ENCODE measurements around the gene SLC35F1. TPM values are rescaled to one million over a fixed set of nuclear protein-coding genes. Genes with fewer than 3 reads are reported as not detected.

Gene SLC35F1
- total RNA-seq, 1 donor from 2014 or later: 22.4 TPM

DNA sequence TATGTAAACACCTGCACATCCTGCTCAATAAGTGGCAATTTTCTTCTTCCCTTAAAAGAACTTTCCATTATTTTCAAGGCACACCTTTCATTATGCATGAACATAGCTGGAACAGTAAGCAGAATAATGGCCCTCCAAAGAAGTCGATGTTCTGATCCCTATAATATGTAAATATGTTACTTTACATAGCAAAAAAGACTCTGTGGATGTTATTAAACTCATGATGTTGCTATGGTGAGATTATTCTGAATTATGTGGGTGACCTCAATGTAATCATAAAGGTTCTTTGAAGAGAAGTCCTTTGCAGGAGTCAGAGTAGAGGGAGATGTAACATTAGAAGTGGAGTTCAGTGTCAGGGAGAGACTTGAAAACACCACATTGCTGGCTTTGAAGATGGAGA lies 341.1 kb downstream of the SLC35F1 start:
- no peak overlapping the region for H3K27ac Mint-ChIP-seq (ENCODE audit: unreplicated experiment)
- no peak overlapping the region for H3K4me3 Mint-ChIP-seq (ENCODE audit: unreplicated experiment)
- DNase-seq: no peak
- H3K27me3 Mint-ChIP-seq (ENCODE audit: unreplicated experiment): peaks cover 3% of the 10 kb centered on the region
- peaks cover 21% of the 10 kb centered on the region for H3K4me1 Mint-ChIP-seq (ENCODE audit: low read depth, unreplicated experiment)
- peaks cover 2% of the 10 kb centered on the region for H3K9me3 Mint-ChIP-seq (ENCODE audit: unreplicated experiment)
- TF ChIP-seq, protein P1, sequence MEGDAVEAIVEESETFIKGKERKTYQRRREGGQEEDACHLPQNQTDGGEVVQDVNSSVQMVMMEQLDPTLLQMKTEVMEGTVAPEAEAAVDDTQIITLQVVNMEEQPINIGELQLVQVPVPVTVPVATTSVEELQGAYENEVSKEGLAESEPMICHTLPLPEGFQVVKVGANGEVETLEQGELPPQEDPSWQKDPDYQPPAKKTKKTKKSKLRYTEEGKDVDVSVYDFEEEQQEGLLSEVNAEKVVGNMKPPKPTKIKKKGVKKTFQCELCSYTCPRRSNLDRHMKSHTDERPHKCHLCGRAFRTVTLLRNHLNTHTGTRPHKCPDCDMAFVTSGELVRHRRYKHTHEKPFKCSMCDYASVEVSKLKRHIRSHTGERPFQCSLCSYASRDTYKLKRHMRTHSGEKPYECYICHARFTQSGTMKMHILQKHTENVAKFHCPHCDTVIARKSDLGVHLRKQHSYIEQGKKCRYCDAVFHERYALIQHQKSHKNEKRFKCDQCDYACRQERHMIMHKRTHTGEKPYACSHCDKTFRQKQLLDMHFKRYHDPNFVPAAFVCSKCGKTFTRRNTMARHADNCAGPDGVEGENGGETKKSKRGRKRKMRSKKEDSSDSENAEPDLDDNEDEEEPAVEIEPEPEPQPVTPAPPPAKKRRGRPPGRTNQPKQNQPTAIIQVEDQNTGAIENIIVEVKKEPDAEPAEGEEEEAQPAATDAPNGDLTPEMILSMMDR (IDR thresholded peaks at IDR 0.05; ENCODE audit: partially characterized antibody, unreplicated experiment): no peak
- peaks cover 6% of the 10 kb centered on the region for H3K36me3 Mint-ChIP-seq (ENCODE audit: unreplicated experiment)

DNA sequence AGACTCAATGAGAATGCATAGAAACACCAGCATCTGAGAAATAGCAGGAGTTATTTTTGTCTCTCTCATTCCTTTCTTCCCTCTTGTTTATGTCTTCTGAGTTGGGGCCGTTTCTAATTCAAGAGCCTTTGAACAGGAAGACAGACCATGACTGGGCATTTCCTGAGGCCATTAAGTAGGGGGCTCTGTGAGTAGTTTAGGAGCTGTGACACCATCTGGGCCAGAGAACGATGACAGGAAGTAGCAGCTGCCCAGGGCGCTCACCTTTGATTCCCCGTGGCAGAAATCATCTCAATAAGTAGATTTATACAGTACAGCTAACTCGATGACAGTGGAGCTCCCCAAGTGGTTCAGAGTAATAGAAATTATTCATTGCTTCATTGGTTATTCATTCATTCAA lies 342.6 kb downstream of the SLC35F1 start:
- Mint-ChIP-seq H3K4me1 (ENCODE audit: low read depth, unreplicated experiment) (peaks cover 21% of the 10 kb centered on the region), H3K36me3 (ENCODE audit: unreplicated experiment) (peaks cover 6% of the 10 kb centered on the region), H3K4me3 (ENCODE audit: unreplicated experiment) (no peak overlapping the region), H3K27ac (ENCODE audit: unreplicated experiment) (no peak overlapping the region), H3K27me3 (ENCODE audit: unreplicated experiment) (peaks cover 3% of the 10 kb centered on the region), H3K9me3 (ENCODE audit: unreplicated experiment) (peaks cover 2% of the 10 kb centered on the region)
- DNase-seq: no peak
- TF ChIP-seq, protein P1 (IDR thresholded peaks at IDR 0.05; ENCODE audit: partially characterized antibody, unreplicated experiment): no peak

DNA sequence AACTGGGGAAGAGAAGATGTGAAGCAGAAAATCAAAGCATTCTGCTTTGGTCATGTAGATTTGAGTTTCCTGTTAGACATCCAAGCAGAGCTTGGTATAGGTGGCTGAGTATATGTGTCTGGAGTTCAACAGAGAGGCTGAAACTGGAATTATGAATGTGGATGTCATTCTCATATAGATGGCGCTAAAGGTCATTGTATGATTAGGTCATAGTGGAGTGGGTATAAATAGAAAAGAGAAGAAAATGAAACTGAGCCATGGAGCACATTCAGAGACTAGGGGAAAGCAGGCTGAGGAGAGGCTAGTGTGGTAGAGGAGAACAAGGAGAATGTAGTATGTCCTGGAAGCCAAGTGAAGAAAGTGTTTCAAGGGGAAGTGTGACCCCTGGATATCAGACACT lies 345.4 kb downstream of the SLC35F1 start:
- peaks cover 25% of the 10 kb centered on the region for H3K4me1 Mint-ChIP-seq (ENCODE audit: low read depth, unreplicated experiment)
- DNase-seq: no peak
- H3K9me3 Mint-ChIP-seq (ENCODE audit: unreplicated experiment): no peaks in the 10 kb centered on the region
- H3K4me3 Mint-ChIP-seq (ENCODE audit: unreplicated experiment): no peak overlapping the region
- no peak overlapping the region for H3K27ac Mint-ChIP-seq (ENCODE audit: unreplicated experiment)
- TF ChIP-seq, protein P1 (IDR thresholded peaks at IDR 0.05; ENCODE audit: partially characterized antibody, unreplicated experiment): no peak
- peaks cover 6% of the 10 kb centered on the region for H3K36me3 Mint-ChIP-seq (ENCODE audit: unreplicated experiment)
- H3K27me3 Mint-ChIP-seq (ENCODE audit: unreplicated experiment): no peaks in the 10 kb centered on the region

DNA sequence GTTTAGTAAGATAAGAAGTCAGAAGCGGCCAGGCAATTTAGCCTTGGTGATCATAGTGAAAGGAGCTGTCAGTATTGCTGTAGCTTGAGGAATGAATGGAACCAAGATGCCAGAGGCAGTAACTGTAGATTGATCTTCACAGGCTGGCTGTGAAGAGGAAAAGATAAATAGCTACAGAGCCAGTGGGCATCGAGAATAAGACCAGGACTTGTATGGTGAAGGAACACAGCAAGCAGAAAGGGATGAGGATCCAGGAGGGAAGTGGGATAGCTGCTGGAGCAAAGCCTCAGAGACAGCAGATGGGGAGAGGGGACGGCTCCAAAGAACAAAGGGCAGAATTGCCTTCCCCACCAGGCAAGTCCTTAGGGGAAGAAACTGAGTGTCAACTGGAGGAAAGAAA lies 346.7 kb downstream of the SLC35F1 start:
- H3K36me3 Mint-ChIP-seq (ENCODE audit: unreplicated experiment): peaks cover 6% of the 10 kb centered on the region
- no peak overlapping the region for H3K4me3 Mint-ChIP-seq (ENCODE audit: unreplicated experiment)
- H3K27me3 Mint-ChIP-seq (ENCODE audit: unreplicated experiment): no peaks in the 10 kb centered on the region
- TF ChIP-seq, protein P1 (IDR thresholded peaks at IDR 0.05; ENCODE audit: partially characterized antibody, unreplicated experiment): no peak
- H3K9me3 Mint-ChIP-seq (ENCODE audit: unreplicated experiment): no peaks in the 10 kb centered on the region
- H3K27ac Mint-ChIP-seq (ENCODE audit: unreplicated experiment): no peak overlapping the region
- DNase-seq: no peak
- peaks cover 33% of the 10 kb centered on the region for H3K4me1 Mint-ChIP-seq (ENCODE audit: low read depth, unreplicated experiment)

DNA sequence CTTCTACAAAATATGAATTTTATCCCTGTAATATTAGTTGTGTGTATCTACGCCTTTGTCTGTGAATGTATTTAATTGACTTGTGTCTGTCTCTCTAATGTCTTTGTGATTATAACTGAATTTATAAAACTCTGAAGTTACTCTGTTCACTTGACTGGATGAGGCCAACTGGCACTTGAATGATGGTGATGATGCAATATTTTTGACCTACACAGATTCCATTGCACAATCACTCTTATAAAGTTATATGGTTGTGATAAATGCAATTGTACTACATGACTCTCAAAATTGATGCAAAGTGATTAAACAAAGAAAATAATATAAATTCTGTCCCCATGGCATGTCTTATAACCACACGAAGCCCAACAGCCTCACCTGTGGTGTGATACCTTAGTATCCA lies 353.8 kb downstream of the SLC35F1 start:
- no peak for DNase-seq
- Mint-ChIP-seq H3K36me3 (ENCODE audit: unreplicated experiment) (peaks cover 4% of the 10 kb centered on the region), H3K27me3 (ENCODE audit: unreplicated experiment) (no peaks in the 10 kb centered on the region), H3K4me3 (ENCODE audit: unreplicated experiment) (no peak overlapping the region), H3K9me3 (ENCODE audit: unreplicated experiment) (peaks cover 1% of the 10 kb centered on the region), H3K27ac (ENCODE audit: unreplicated experiment) (no peak overlapping the region), H3K4me1 (ENCODE audit: low read depth, unreplicated experiment) (peaks cover 20% of the 10 kb centered on the region)
- TF ChIP-seq, protein P1 (IDR thresholded peaks at IDR 0.05; ENCODE audit: partially characterized antibody, unreplicated experiment): no peak

All from glutamatergic neuron (in vitro differentiated cells).